ENCODE results near the gene SPATA2.

DNA sequence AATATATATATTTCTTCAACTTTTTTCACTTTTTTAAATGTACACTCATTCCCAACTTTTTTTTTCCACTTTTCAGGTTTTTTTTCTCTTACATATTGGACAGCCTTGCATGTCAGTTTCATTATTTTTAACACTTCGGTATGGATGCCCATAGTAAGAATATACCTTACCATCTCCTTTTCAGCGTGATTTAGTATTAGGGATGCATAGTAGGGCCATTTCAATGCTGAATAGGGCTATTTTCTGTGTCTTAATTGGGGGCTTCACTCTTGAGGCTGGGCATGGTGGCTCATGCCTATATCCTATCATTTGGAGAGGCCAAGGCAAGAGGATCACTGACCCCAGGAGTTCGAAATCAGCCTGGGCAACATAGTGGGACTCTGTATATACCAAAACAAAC, 27.6 kb upstream of the SPATA2 start:
- no peak for TF ChIP-seq EZH2phosphoT487 (IDR thresholded peaks at IDR 0.05; ENCODE audit: borderline replicate concordance)
- TF ChIP-seq, protein P1, sequence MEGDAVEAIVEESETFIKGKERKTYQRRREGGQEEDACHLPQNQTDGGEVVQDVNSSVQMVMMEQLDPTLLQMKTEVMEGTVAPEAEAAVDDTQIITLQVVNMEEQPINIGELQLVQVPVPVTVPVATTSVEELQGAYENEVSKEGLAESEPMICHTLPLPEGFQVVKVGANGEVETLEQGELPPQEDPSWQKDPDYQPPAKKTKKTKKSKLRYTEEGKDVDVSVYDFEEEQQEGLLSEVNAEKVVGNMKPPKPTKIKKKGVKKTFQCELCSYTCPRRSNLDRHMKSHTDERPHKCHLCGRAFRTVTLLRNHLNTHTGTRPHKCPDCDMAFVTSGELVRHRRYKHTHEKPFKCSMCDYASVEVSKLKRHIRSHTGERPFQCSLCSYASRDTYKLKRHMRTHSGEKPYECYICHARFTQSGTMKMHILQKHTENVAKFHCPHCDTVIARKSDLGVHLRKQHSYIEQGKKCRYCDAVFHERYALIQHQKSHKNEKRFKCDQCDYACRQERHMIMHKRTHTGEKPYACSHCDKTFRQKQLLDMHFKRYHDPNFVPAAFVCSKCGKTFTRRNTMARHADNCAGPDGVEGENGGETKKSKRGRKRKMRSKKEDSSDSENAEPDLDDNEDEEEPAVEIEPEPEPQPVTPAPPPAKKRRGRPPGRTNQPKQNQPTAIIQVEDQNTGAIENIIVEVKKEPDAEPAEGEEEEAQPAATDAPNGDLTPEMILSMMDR (conservative IDR thresholded peaks at IDR 0.05; ENCODE audit: low read length) = no peak
